Measurements from ENCODE around the gene CELF4. TPM values are rescaled to one million over a fixed set of nuclear protein-coding genes. Genes with fewer than 3 reads are reported as not detected.

Gene CELF4
- total RNA-seq, 8 experiments from 2014 or later: 3.0 to 59.9 (median 38.7) TPM

DNA sequence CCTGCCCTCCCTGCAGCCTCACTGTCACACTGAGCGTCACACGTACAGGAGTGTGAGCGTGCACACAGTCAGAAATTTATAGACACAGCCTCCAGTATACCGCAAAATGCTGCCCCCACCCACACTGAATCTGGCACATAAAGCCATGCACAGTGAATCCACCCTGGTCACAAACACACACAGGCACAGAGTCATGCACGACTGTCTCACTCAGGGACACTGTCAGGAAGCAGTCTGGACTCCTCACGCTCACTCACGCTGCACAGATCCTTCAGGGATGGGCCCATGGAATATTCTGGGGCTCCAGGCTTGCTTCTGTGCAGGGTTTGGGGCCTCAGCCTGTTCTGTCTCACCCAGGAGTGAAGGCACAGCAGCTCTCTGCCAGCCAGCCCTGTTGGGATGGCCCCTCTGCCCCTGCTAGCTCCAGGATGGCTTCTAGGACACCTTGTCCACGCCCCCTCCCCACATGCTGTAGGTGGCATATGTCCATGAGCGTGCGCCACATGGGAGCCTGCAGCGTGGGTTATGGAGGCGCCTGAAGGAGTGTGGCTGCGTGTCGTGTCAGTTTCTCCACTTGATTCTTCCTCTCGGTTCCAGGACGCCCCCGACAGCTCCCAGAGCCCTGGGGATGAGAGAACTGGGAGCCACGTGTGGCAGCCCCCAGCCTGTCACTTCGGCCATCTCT lies 175.8 kb downstream of the CELF4 start:
- Histone ChIP-seq H3K27ac (no peak overlapping the region), H3K4me3 (no peak overlapping the region), H3K4me1 (replicated peaks in 1 of 2) (peaks cover 39 to 52% of the 10 kb centered on the region in 2 donors)
- ATAC-seq (replicated peaks in 6 of 8): no peak
- 67 to 100% (median 75%) methylated on average over 1 to 6 of the region's 19 CpGs; no CpG with 5 or more reads in 4 of the 10 experiments for WGBS, 10 experiments
- in situ Hi-C loops (cut with MboI; ENCODE audit: low pct_unique_long_range_greater_than_20kb in 2 of 9, low sequenced_read_pairs in 9 of 9, unreplicated experiment in 9 of 9): no loop called here

DNA sequence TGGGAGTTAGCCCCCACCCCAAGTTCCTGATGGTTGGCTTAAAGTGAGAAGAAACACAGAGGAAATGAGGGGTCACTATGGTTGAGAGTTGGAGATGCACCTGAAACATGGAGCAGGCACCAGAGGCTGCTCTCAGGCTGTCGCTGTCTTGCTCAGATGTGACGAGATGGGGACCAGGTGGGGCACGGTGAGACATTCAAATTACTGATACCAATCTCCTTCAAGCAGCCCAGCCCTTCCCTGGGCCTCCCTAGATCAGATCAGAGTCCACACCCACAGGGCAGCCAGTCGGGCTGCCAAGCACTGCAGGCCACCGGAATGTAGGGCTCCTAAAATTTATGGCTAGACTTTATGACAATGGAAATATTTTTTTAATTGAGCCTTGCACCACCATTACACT lies 176.6 kb downstream of the CELF4 start:
- Histone ChIP-seq H3K27ac (no peak overlapping the region), H3K4me3 (no peak overlapping the region), H3K4me1 (replicated peaks in 1 of 2) (peaks cover 42 to 51% of the 10 kb centered on the region in 2 donors)
- WGBS, 10 experiments: 0 to 70% (median 55%) methylated on average over 1 to 4 of the region's 5 CpGs; no CpG with 5 or more reads in 5 of the 10 experiments
- in situ Hi-C loops (cut with MboI; ENCODE audit: low pct_unique_long_range_greater_than_20kb in 2 of 9, low sequenced_read_pairs in 9 of 9, unreplicated experiment in 9 of 9): no loop called here
- no peak for ATAC-seq (replicated peaks in 6 of 8)

DNA sequence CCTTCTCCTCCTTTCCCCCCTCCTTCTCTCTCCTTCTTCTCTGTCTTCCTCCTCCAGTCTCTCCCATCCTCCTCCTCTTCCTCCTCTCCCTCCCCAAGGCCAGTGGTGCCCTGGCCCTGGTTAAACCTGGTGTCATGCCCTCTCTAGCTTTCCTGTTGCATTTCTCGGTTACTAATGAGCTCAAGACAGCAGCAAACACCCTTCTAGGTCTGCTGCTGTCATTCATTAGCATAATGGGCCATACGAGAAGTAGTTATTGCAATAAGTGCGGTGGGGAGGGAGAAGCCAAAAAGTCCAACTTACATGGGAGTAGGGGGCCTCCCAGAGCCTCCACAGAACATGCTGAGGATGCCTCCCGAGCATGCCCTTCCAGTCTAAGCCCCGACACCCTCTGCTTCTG lies 177.2 kb downstream of the CELF4 start:
- peak in 2 of 8 experiments; percentile 39 to 60 for ATAC-seq (replicated peaks in 6 of 8)
- no peak overlapping the region for H3K27ac ChIP-seq
- H3K4me1 ChIP-seq (replicated peaks in 1 of 2): peaks cover 44 to 53% of the 10 kb centered on the region in 2 donors
- in situ Hi-C loops (cut with MboI; ENCODE audit: low pct_unique_long_range_greater_than_20kb in 2 of 9, low sequenced_read_pairs in 9 of 9, unreplicated experiment in 9 of 9): no loop called here
- no peak overlapping the region for H3K4me3 ChIP-seq
- WGBS, 10 experiments: 0 to 100% (median 61%) methylated on average over 1 to 5 of the region's 5 CpGs; no CpG with 5 or more reads in 2 of the 10 experiments

DNA sequence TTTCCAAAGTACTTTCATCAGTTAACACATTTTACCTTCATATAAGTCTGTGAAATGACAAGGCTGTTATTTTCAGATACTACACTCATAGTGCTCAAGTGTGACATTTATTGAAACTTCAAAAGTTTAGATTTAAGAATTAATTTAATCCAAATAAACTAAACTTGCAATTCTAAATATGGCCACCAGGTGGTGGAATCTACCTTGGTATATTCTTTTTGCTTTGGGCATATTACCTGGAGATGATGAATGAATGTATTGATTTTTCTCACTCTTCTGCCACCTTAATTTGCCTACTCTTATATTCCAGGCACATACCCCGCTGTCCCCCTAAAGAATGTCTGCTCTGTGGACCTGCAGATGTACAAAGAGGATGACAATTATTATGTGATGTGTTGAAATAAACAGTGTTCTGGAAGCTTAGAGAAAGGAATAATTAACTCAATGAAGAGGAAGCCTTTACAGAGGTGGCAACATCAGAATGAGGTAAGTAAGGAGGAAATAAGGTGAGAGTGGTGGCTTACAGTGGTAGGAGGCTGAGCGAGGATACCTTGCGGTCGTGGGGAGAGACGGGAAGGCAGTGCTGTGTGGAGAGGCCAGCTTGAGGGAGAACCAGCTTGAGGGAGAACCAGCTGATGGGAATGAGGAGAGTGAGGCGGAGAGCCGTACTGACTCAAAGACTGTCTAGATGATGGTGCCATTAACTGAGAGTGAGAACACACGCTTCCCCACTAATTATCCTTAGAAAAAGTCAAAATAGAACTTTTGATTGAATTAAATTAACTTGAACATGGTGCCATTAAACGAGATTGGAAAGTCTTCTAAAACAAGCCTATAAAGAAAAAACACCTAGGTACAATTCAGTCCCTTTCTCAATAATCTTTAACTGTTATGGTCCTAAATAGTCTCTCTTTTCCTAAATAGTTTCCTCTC lies 179.5 kb downstream of the CELF4 start:
- no peak for ATAC-seq (replicated peaks in 6 of 8)
- in situ Hi-C loops (cut with MboI; ENCODE audit: low pct_unique_long_range_greater_than_20kb in 2 of 9, low sequenced_read_pairs in 9 of 9, unreplicated experiment in 9 of 9): no loop called here
- no peak overlapping the region for H3K27ac ChIP-seq
- no peak overlapping the region for H3K4me3 ChIP-seq
- peaks cover 23 to 30% of the 10 kb centered on the region in 2 donors for H3K4me1 ChIP-seq (replicated peaks in 1 of 2)
- 47 to 96% (median 79%) methylated on average over 3 to 9 of the region's 9 CpGs for WGBS, 10 experiments

DNA sequence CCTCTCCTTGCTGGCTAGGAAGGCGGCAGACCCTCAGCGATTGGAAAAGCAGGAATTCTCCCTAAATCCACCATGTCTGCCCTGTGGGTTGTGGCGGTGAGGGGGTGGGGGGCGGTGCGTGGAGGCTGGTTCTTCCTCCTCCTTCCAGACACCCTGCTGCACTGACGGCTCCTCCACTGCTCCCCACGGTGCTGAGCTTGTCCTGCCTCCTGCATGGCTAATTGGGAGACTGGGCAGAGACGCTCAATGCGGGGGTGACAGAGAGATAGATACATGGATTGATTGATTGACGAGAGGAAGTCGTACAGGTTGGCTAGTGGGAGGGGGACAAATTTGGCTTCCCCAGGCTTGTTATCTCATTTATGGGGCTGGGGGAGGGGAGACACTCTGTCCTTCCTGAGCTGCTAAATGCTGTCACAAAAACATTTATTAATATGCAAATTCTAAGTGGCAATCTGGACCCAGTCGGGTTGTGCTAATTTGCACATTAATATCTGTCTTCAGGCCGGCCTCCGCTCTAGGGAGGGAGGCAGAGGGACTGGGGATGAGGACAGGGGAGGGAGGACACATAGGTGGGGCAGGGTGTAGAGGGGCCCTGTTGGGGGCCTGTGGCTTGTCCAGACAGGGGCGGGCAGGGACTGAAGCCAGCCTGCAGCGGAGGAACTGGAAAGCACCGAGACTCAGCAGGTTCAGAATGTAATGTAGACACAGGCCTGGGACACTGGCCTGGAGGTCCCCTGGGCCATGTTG lies 181.6 kb downstream of the CELF4 start:
- ATAC-seq (replicated peaks in 6 of 8): peak in 5 of 8 experiments; percentile 66 to 88 (median 82)
- no peak overlapping the region for H3K4me3 ChIP-seq
- H3K4me1 ChIP-seq (replicated peaks in 1 of 2): peaks cover 24% of the 10 kb centered on the region in 2 donors
- 0 to 33% (median 0%) methylated on average over 1 to 3 of the region's 17 CpGs; no CpG with 5 or more reads in 7 of the 10 experiments for WGBS, 10 experiments
- no peak overlapping the region for H3K27ac ChIP-seq
- in situ Hi-C loops (cut with MboI; ENCODE audit: low pct_unique_long_range_greater_than_20kb in 2 of 9, low sequenced_read_pairs in 9 of 9, unreplicated experiment in 9 of 9): no loop called here

DNA sequence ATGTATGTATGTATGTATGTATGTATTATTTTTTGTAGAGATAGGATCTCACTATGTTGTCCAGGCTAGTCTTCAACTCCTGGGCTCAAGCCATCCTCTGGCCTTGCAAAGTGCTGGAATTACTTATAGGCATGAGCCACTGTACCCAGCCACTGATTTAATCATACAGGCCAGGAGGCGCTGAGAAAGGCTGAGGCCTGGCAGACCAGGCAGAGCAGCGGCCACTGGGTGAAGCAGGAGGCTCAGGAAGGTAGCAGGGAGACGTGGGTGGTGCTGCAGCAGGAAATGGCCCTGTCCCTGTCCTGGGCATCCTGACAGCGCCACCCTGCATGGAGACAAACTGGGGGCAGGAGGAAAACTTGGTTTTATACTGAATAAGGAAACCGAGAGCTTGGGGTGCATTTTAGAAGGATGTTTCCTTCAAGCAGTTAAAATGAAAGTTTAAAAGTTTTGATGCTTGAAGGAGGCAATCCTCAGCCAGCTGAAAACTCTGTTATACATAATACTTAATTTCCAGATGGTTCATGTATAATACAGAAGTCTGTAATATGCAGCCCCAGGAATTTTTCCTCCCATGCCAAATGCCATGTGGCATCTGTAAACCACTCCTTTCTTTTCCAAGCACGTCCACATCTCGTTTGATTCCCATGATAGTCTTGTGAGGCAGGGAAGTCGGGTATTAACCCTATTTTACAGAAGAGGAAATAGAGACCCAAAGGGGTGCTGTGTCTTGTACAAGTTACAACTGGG lies 182.4 kb downstream of the CELF4 start:
- in situ Hi-C loops (cut with MboI; ENCODE audit: low pct_unique_long_range_greater_than_20kb in 2 of 9, low sequenced_read_pairs in 9 of 9, unreplicated experiment in 9 of 9): no loop called here
- H3K4me1 ChIP-seq (replicated peaks in 1 of 2): peaks cover 32% of the 10 kb centered on the region in 2 donors
- H3K27ac ChIP-seq: no peak overlapping the region
- WGBS, 10 experiments: 0 to 90% (median 60%) methylated on average over 1 to 5 of the region's 8 CpGs; no CpG with 5 or more reads in 1 of the 10 experiments
- H3K4me3 ChIP-seq: no peak overlapping the region
- ATAC-seq (replicated peaks in 6 of 8): peak in 5 of 8 experiments; percentile 26 to 85 (median 53)

DNA sequence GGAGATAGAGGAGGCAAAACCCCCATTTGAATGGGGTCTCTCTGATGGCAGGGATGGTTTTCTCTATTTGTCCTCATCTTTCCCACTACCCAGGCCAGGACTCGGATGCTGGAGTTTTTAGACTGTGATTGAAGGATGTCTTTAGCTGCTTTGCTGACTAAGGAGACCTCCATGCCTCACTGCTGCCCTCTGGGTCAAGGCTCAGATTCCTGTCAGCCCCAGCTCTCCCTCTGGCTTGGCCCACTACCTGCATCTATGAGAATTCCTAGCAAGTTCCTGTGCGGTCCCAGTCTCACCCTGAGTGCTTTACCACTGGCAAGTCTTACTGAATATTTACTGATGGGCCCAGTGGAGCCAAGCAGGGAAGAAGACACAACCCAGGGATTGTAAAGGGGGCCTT lies 184.0 kb downstream of the CELF4 start:
- Histone ChIP-seq H3K4me3 (no peak overlapping the region), H3K4me1 (replicated peaks in 1 of 2) (peaks cover 36 to 40% of the 10 kb centered on the region in 2 donors), H3K27ac (no peak overlapping the region)
- WGBS, 10 experiments: 17 to 80% (median 66%) methylated on average over 1 to 2 of the region's 2 CpGs; no CpG with 5 or more reads in 4 of the 10 experiments
- ATAC-seq (replicated peaks in 6 of 8): no peak
- in situ Hi-C loops (cut with MboI; ENCODE audit: low pct_unique_long_range_greater_than_20kb in 2 of 9, low sequenced_read_pairs in 9 of 9, unreplicated experiment in 9 of 9): no loop called here

DNA sequence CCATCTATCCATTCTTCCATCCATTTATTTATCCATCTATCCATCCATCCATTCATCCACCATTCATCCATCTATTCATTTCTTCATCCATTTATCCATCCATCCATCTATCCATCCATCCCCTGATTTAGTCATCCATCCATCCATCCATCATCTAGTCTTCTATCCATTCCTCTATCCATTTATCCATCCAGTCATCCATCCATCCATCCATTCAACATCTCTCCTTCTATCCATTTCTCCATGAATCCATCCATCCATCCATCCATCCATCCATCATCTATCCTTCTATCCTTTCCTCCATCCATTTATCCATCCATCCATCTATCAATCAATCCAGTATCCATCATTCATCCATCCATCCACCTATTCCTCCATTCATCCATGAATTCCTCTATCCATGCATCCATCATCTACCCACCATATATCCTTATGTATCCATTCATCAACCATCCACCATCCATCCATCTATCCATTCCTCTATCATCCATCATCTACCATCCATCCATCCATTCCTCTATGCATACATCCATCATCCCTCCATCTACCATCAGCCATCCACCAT lies 185.0 kb downstream of the CELF4 start:
- in situ Hi-C loops (cut with MboI; ENCODE audit: low pct_unique_long_range_greater_than_20kb in 2 of 9, low sequenced_read_pairs in 9 of 9, unreplicated experiment in 9 of 9): no loop called here
- Histone ChIP-seq H3K27ac (no peak overlapping the region), H3K4me3 (no peak overlapping the region), H3K4me1 (replicated peaks in 1 of 2) (peaks cover 31 to 33% of the 10 kb centered on the region in 2 donors)
- no peak for ATAC-seq (replicated peaks in 6 of 8)

DNA sequence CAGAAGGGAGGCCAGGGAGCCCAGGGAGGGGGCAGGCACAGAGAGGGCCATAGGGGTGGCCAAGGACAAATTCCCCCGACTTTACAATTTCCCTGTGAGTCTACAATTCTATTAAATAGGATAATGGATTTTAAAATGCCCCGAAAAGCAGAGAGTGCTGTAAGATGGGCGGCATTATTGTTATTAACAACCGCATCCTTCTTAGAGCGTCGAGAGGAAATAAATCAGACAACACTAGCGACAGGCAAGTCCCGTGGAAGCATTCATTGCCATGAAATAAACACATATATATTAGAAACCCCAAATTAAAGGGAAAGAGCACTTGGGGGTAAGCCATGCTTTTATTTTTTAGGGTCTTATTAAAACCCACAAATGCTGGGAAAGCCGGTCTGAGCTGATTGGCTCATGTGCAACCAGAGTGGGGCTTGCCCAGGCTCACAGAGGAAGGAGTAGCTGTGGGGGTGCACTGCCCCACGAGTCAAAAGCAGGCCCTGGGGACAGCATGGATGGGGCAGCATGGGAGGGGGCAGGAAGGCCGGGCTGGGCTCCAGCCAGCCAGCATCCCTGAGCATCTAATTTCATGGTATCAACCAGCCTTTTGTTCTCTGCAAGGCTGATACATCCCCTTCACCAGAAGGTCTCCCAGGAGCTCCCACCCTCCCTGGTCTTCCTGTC lies 187.1 kb downstream of the CELF4 start:
- WGBS, 10 experiments: 17 to 61% (median 43%) methylated on average over 1 to 9 of the region's 11 CpGs; no CpG with 5 or more reads in 4 of the 10 experiments
- H3K4me3 ChIP-seq: no peak overlapping the region
- peak overlapping the region; percentile 47 to 59 for H3K27ac ChIP-seq
- peaks cover 18 to 19% of the 10 kb centered on the region in 2 donors for H3K4me1 ChIP-seq (replicated peaks in 1 of 2)
- in situ Hi-C loops (cut with MboI; ENCODE audit: low pct_unique_long_range_greater_than_20kb in 2 of 9, low sequenced_read_pairs in 9 of 9, unreplicated experiment in 9 of 9): no loop called here
- peak in 5 of 8 experiments; percentile 42 to 71 (median 69) for ATAC-seq (replicated peaks in 6 of 8)

DNA sequence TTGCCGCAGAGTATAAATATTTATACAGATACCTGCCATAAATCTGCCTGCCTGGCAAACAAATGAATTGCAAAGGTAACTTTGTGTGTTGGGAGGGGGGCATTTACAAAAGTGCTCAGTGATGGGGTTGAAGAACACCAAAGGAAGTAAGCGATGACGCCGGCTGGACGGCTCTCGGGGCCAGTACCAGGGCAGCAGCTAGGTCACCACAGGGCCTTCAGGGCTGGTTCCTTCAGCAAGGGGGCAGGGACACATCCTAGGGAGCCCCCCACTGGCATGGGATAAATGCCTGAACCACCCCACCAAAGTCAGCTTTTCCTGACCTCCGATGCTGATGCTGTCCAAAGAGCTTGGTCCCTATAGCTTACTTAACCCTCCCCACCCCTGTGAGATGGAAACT lies 190.4 kb downstream of the CELF4 start:
- Histone ChIP-seq H3K4me1 (replicated peaks in 1 of 2) (peaks cover 18% of the 10 kb centered on the region in 2 donors), H3K4me3 (no peak overlapping the region), H3K27ac (no peak overlapping the region)
- in situ Hi-C loops (cut with MboI; ENCODE audit: low pct_unique_long_range_greater_than_20kb in 2 of 9, low sequenced_read_pairs in 9 of 9, unreplicated experiment in 9 of 9): no loop called here
- WGBS, 10 experiments: 75 to 100% (median 100%) methylated on average over 1 to 6 of the region's 7 CpGs; no CpG with 5 or more reads in 3 of the 10 experiments
- no peak for ATAC-seq (replicated peaks in 6 of 8)

DNA sequence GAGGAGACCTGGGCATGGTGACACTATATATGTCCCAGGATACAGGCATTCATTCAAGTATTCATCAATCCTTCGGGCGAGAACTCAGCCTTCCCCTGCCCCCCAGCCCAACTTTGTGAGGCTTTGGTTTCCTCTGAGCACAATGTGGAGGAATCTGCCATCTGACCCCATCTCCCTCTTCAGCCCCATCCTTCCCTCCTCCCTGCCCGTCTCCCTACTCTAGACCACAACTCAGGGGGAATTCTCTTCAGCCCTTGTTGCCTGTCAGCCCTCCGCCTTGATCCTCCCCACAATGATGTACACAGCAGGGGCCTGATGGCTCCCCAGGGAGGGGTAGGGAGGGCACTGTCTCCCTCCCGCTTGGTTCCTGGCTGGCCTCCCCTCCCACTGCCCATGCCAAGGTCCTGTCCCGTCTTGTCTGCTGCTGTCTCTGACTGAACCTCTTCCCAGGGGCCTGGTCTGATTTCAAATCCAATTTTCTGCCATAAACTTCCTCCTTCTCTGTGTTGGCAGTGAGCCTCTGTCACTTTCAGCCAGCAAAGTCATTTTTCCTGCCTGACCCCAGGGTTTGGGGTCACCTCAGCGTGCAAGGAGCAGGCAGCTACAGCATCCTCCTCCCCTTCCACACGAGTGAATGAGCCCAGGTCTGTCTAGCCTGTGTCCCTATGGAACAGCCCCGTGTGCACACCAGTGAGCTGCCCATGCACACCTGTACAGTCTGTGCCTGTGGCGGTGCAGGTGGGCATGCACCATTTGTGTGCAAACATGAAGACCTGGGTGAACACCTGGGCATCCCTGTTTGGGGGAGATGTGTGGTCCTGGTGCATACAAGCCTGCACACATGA lies 197.3 kb downstream of the CELF4 start:
- Histone ChIP-seq H3K27ac (peak overlapping the region in 1 of 2 donors; percentile 58), H3K4me1 (replicated peaks in 1 of 2) (peaks cover 25 to 29% of the 10 kb centered on the region in 2 donors), H3K4me3 (no peak overlapping the region)
- 0 to 53% (median 32%) methylated on average over 1 to 4 of the region's 10 CpGs; no CpG with 5 or more reads in 6 of the 10 experiments for WGBS, 10 experiments
- in situ Hi-C loops (cut with MboI; ENCODE audit: low pct_unique_long_range_greater_than_20kb in 2 of 9, low sequenced_read_pairs in 9 of 9, unreplicated experiment in 9 of 9): loop anchor here in 1 of 9 experiments (25.0 kb wide), 1 partner anchor 169 kb away; no protein-coding TSS in a partner anchor
- ATAC-seq (replicated peaks in 6 of 8): peak in 5 of 8 experiments; percentile 63 to 84 (median 78)
